Measurements from ENCODE around the gene WTIP. TPM values are rescaled to one million over a fixed set of nuclear protein-coding genes. Genes with fewer than 3 reads are reported as not detected.

The WTIP gene
- total RNA-seq (under 1 TPM; 0.23 to 0.39 TPM), polyA plus RNA-seq (not detected)

GRCh38 chr19:34480971-34481841, at the start of gene WTIP:
TSS of gene WTIP (plus strand) at chr19:34481758. CDS start at chr19:34481975, 217 bp downstream.
- no peak for DNase-seq
- Mint-ChIP-seq H3K9me3 (peaks cover 0 to 2% (median 0%) of the 10 kb centered on the region in 8 donors), H3K36me3 (no peaks in the 10 kb centered on the region), H3K4me3 (peak within 1 kb of the TSS in 2 of 8 donors; percentile 46 to 74), H3K27ac (no peak within 1 kb of the TSS), H3K27me3 (peaks cover 23 to 24% of the 10 kb centered on the region in 2 donors), H3K4me1 (peaks cover 0 to 9% (median 4%) of the 10 kb centered on the region in 4 donors)
- no peaks in the 10 kb centered on the region for H3K9me3 ChIP-seq (ENCODE audit: control insufficient read depth in 1 of 2, low read length in 2 of 2)
- POLR2A ChIA-PET (ENCODE audit: partially characterized antibody) = no interaction called here
- CTCF ChIA-PET (ENCODE audit: partially characterized antibody) = no interaction called here
- no peak within 1 kb of the TSS for H3K4me3 ChIP-seq (ENCODE audit: low read length in 2 of 2)
- H3K36me3 ChIP-seq (ENCODE audit: insufficient read depth, low read length) = no peaks in the 10 kb centered on the region
- no peak within 1 kb of the TSS for H3K27ac ChIP-seq (ENCODE audit: low read depth, low read length)
- H3K4me1 ChIP-seq (ENCODE audit: insufficient read depth, low read length) = no peaks in the 10 kb centered on the region
- H3K27me3 ChIP-seq (ENCODE audit: insufficient read depth, low read length) = no peaks in the 10 kb centered on the region
- intact Hi-C loops (cut with micrococcal nuclease) = no loop called here

GRCh38 chr19:34432797-34433196, 48.8 kb upstream of the WTIP start:
- no peak overlapping the region for H3K4me3 Mint-ChIP-seq
- no peak for DNase-seq
- intact Hi-C loops (cut with micrococcal nuclease) = no loop called here
- Histone ChIP-seq H3K27ac (ENCODE audit: low read depth, low read length) (no peak overlapping the region), H3K36me3 (ENCODE audit: insufficient read depth, low read length) (peaks cover 40% of the 10 kb centered on the region), H3K9me3 (ENCODE audit: control insufficient read depth in 1 of 2, low read length in 2 of 2) (no peaks in the 10 kb centered on the region), H3K27me3 (ENCODE audit: insufficient read depth, low read length) (no peaks in the 10 kb centered on the region), H3K4me1 (ENCODE audit: insufficient read depth, low read length) (peaks cover 34% of the 10 kb centered on the region), H3K4me3 (ENCODE audit: low read length in 2 of 2) (no peak overlapping the region)
- peaks cover 18 to 51% of the 10 kb centered on the region in 2 donors for H3K36me3 Mint-ChIP-seq
- CTCF ChIA-PET (ENCODE audit: partially characterized antibody) = interaction anchor here (1.4 to 1.5 kb wide), 2 partner anchors 17 to 22 kb away, joined by 3 to 4 read pairs; no protein-coding TSS in a partner anchor
- peaks cover 20 to 40% (median 30%) of the 10 kb centered on the region in 4 donors for H3K4me1 Mint-ChIP-seq
- POLR2A ChIA-PET (ENCODE audit: partially characterized antibody) = no interaction called here
- no peaks in the 10 kb centered on the region for H3K9me3 Mint-ChIP-seq
- H3K27ac Mint-ChIP-seq = peak overlapping the region in 3 of 7 donors; percentile 55 to 65 (median 56)
- H3K27me3 Mint-ChIP-seq = no peaks in the 10 kb centered on the region

- H3K4me1 Mint-ChIP-seq = peaks cover 6 to 11% (median 8%) of the 10 kb centered on the region in 4 donors
- POLR2A ChIA-PET (ENCODE audit: partially characterized antibody) = no interaction called here
- Histone ChIP-seq H3K27me3 (ENCODE audit: insufficient read depth, low read length) (no peaks in the 10 kb centered on the region), H3K4me3 (ENCODE audit: low read length in 2 of 2) (no peak overlapping the region), H3K27ac (ENCODE audit: low read depth, low read length) (no peak overlapping the region), H3K4me1 (ENCODE audit: insufficient read depth, low read length) (peaks cover 4% of the 10 kb centered on the region), H3K9me3 (ENCODE audit: control insufficient read depth in 1 of 2, low read length in 2 of 2) (no peaks in the 10 kb centered on the region), H3K36me3 (ENCODE audit: insufficient read depth, low read length) (peaks cover 63% of the 10 kb centered on the region)
- H3K4me3 Mint-ChIP-seq = no peak overlapping the region
- no peaks in the 10 kb centered on the region for H3K9me3 Mint-ChIP-seq
- CTCF ChIA-PET (ENCODE audit: partially characterized antibody) = no interaction called here
- H3K27me3 Mint-ChIP-seq = no peaks in the 10 kb centered on the region
- peaks cover 34 to 65% of the 10 kb centered on the region in 2 donors for H3K36me3 Mint-ChIP-seq
- intact Hi-C loops (cut with micrococcal nuclease) = no loop called here
- DNase-seq = no peak
- H3K27ac Mint-ChIP-seq = peak overlapping the region in 1 of 7 donors; percentile 53
Observed at GRCh38 chr19:34436716-34437115, 44.8 kb upstream of the WTIP start.

- Histone ChIP-seq H3K27me3 (ENCODE audit: insufficient read depth, low read length) (no peaks in the 10 kb centered on the region), H3K4me3 (ENCODE audit: low read length in 2 of 2) (no peak overlapping the region), H3K27ac (ENCODE audit: low read depth, low read length) (no peak overlapping the region), H3K9me3 (ENCODE audit: control insufficient read depth in 1 of 2, low read length in 2 of 2) (no peaks in the 10 kb centered on the region), H3K4me1 (ENCODE audit: insufficient read depth, low read length) (no peaks in the 10 kb centered on the region), H3K36me3 (ENCODE audit: insufficient read depth, low read length) (peaks cover 62% of the 10 kb centered on the region)
- CTCF ChIA-PET (ENCODE audit: partially characterized antibody) = no interaction called here
- no peaks in the 10 kb centered on the region for H3K9me3 Mint-ChIP-seq
- H3K36me3 Mint-ChIP-seq = peaks cover 65 to 79% of the 10 kb centered on the region in 2 donors
- intact Hi-C loops (cut with micrococcal nuclease) = no loop called here
- no peak for DNase-seq
- peak overlapping the region in 2 of 7 donors; percentile 16 to 28 for H3K27ac Mint-ChIP-seq
- H3K4me1 Mint-ChIP-seq = peaks cover 0 to 13% (median 5%) of the 10 kb centered on the region in 4 donors
- no peaks in the 10 kb centered on the region for H3K27me3 Mint-ChIP-seq
- POLR2A ChIA-PET (ENCODE audit: partially characterized antibody) = no interaction called here
- no peak overlapping the region for H3K4me3 Mint-ChIP-seq
Observed at GRCh38 chr19:34448191-34448590, 33.4 kb upstream of the WTIP start.

- H3K27me3 ChIP-seq (ENCODE audit: insufficient read depth, low read length) = no peaks in the 10 kb centered on the region
- no peaks in the 10 kb centered on the region for H3K4me1 ChIP-seq (ENCODE audit: insufficient read depth, low read length)
- Mint-ChIP-seq H3K4me3 (no peak overlapping the region), H3K36me3 (peaks cover 52 to 62% of the 10 kb centered on the region in 2 donors), H3K4me1 (peaks cover 4 to 9% (median 6%) of the 10 kb centered on the region in 4 donors), H3K9me3 (no peaks in the 10 kb centered on the region), H3K27ac (no peak overlapping the region), H3K27me3 (no peaks in the 10 kb centered on the region)
- H3K36me3 ChIP-seq (ENCODE audit: insufficient read depth, low read length) = peaks cover 52% of the 10 kb centered on the region
- no peaks in the 10 kb centered on the region for H3K9me3 ChIP-seq (ENCODE audit: control insufficient read depth in 1 of 2, low read length in 2 of 2)
- H3K4me3 ChIP-seq (ENCODE audit: low read length in 2 of 2) = no peak overlapping the region
- H3K27ac ChIP-seq (ENCODE audit: low read depth, low read length) = no peak overlapping the region
- intact Hi-C loops (cut with micrococcal nuclease) = no loop called here
- DNase-seq = no peak
- ChIA-PET CTCF (ENCODE audit: partially characterized antibody) (no interaction called here), POLR2A (ENCODE audit: partially characterized antibody) (interaction anchor here (1.1 kb wide), 1 partner anchor 48 kb away, joined by 3 read pairs; no protein-coding TSS in a partner anchor)
Observed at GRCh38 chr19:34452723-34453122, 28.8 kb upstream of the WTIP start.

GRCh38 chr19:34454091-34454490, 27.5 kb upstream of the WTIP start:
- CTCF ChIA-PET (ENCODE audit: partially characterized antibody) = no interaction called here

GRCh38 chr19:34454685-34455084, 26.9 kb upstream of the WTIP start:
- CTCF ChIA-PET (ENCODE audit: partially characterized antibody) = no interaction called here
- Mint-ChIP-seq H3K4me3 (no peak overlapping the region), H3K27me3 (no peaks in the 10 kb centered on the region), H3K4me1 (peaks cover 4 to 6% (median 5%) of the 10 kb centered on the region in 4 donors), H3K36me3 (peaks cover 50 to 61% of the 10 kb centered on the region in 2 donors), H3K27ac (peak overlapping the region in 2 of 7 donors; percentile 23 to 64), H3K9me3 (no peaks in the 10 kb centered on the region)
- POLR2A ChIA-PET (ENCODE audit: partially characterized antibody) = no interaction called here
- Histone ChIP-seq H3K9me3 (ENCODE audit: control insufficient read depth in 1 of 2, low read length in 2 of 2) (no peaks in the 10 kb centered on the region), H3K4me1 (ENCODE audit: insufficient read depth, low read length) (no peaks in the 10 kb centered on the region), H3K27ac (ENCODE audit: low read depth, low read length) (no peak overlapping the region), H3K36me3 (ENCODE audit: insufficient read depth, low read length) (peaks cover 59% of the 10 kb centered on the region), H3K4me3 (ENCODE audit: low read length in 2 of 2) (no peak overlapping the region), H3K27me3 (ENCODE audit: insufficient read depth, low read length) (no peaks in the 10 kb centered on the region)
- no peak for DNase-seq
- intact Hi-C loops (cut with micrococcal nuclease) = no loop called here

More at GRCh38 chr19:34454091-34454490, 27.5 kb upstream of the WTIP start:
- Mint-ChIP-seq H3K27ac (peak overlapping the region in 1 of 7 donors; percentile 42), H3K4me3 (no peak overlapping the region), H3K9me3 (no peaks in the 10 kb centered on the region), H3K36me3 (peaks cover 50 to 60% of the 10 kb centered on the region in 2 donors), H3K27me3 (no peaks in the 10 kb centered on the region), H3K4me1 (peaks cover 4 to 8% (median 5%) of the 10 kb centered on the region in 4 donors)
- DNase-seq = no peak
- no peaks in the 10 kb centered on the region for H3K4me1 ChIP-seq (ENCODE audit: insufficient read depth, low read length)
- H3K9me3 ChIP-seq (ENCODE audit: control insufficient read depth in 1 of 2, low read length in 2 of 2) = no peaks in the 10 kb centered on the region
- POLR2A ChIA-PET (ENCODE audit: partially characterized antibody) = no interaction called here
- H3K27ac ChIP-seq (ENCODE audit: low read depth, low read length) = no peak overlapping the region
- no peaks in the 10 kb centered on the region for H3K27me3 ChIP-seq (ENCODE audit: insufficient read depth, low read length)
- no peak overlapping the region for H3K4me3 ChIP-seq (ENCODE audit: low read length in 2 of 2)
- intact Hi-C loops (cut with micrococcal nuclease) = no loop called here
- peaks cover 54% of the 10 kb centered on the region for H3K36me3 ChIP-seq (ENCODE audit: insufficient read depth, low read length)

Measured in CD4-positive, alpha-beta memory T cell (primary cell).